HG03135 (cell line): Measurements from ENCODE around the gene CCDC106.

Experiments used
- ATAC-seq: cut with Tn5 transposase; IDR thresholded peaks from one replicate; pipeline ENCODE4 v1.9.1; 2021; ENCODE audit warnings: mild to moderate bottlenecking, moderate library complexity; ENCODE audit not compliant: unreplicated experiment

The CCDC106 gene

DNA sequence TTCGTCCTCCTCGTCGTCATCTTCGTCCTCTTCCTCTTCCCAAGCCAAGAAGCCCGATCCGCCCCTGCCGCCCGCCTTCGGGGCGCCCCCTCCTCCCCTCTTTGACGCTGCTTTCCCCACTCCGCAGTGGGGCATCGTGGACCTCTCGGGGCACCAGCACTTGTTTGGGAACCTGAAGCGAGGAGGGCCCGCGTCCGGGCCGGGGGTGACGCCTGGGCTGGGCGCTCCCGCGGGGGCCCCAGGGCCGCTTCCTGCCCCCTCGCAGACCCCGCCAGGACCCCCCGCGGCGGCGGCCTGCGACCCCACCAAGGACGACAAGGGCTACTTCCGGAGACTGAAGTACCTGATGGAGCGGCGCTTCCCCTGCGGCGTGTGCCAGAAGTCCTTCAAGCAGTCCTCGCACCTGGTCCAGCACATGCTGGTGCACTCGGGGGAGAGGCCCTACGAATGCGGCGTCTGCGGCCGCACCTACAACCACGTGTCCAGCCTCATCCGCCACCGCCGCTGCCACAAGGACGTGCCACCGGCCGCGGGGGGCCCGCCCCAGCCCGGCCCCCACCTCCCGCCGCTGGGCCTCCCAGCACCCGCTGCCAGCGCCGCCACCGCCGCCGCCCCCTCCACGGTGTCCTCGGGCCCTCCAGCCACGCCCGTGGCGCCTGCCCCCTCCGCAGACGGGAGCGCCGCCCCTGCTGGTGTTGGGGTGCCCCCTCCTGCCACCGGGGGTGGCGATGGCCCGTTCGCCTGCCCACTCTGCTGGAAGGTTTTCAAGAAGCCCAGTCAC is 33.9 kb upstream of the CCDC106 start:
- ATAC-seq: no peak

- no peak for ATAC-seq
Observed at GRCh38 chr19:55614711-55615542, 33.1 kb upstream of the CCDC106 start.

GRCh38 chr19:55615543-55616394 is 32.2 kb upstream of the CCDC106 start:
- no peak for ATAC-seq

- ATAC-seq: no peak
Observed at GRCh38 chr19:55616395-55616875, 31.6 kb upstream of the CCDC106 start.

DNA sequence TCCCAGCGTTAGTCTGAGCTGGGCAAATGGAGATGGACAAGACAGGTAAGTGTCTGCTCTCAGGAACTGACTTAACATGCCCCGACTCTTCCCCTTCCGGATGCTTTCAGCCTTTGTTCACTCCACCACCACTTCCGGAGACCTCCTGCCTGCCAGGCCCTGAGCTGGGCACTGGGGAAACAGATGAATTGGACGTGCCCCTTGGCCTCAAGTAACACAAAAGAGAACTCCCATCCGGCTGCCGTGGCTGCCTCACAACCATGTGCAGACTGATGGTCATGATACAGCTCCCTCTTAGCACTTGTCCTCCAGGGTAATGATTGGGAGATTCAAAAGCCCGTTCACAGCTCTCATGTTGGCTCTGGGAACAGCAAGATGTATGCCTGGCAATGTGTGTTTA is 30.6 kb upstream of the CCDC106 start:
- no peak for ATAC-seq

DNA sequence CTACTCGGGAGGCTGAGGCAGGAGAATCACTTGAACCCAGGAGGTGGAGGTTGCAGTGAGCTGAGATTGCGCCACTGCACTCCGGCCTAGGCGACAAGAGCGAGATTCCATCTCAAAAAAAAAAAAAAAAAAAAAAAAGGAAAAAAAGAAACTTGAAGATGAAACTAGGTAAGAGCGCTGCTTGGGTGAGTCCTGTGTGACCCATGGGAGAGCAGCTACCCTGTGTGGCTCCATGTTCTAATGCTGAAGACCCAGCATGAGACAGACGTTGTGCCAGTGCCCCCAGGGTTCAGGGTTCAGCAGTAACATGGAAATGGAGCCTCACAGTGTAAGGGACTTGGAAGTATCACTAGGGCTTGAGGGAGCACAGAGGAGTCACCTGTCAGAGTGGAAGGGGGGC is 29.6 kb upstream of the CCDC106 start:
- ATAC-seq: no peak

GRCh38 chr19:55619286-55619685 is 28.7 kb upstream of the CCDC106 start:
- no peak for ATAC-seq

- ATAC-seq: no peak
Observed at GRCh38 chr19:55620410-55621204, 27.4 kb upstream of the CCDC106 start.

GRCh38 chr19:55621205-55621672 is 26.8 kb upstream of the CCDC106 start:
- ATAC-seq: no peak

- no peak for ATAC-seq
Observed at GRCh38 chr19:55621673-55622231, 26.3 kb upstream of the CCDC106 start.

DNA sequence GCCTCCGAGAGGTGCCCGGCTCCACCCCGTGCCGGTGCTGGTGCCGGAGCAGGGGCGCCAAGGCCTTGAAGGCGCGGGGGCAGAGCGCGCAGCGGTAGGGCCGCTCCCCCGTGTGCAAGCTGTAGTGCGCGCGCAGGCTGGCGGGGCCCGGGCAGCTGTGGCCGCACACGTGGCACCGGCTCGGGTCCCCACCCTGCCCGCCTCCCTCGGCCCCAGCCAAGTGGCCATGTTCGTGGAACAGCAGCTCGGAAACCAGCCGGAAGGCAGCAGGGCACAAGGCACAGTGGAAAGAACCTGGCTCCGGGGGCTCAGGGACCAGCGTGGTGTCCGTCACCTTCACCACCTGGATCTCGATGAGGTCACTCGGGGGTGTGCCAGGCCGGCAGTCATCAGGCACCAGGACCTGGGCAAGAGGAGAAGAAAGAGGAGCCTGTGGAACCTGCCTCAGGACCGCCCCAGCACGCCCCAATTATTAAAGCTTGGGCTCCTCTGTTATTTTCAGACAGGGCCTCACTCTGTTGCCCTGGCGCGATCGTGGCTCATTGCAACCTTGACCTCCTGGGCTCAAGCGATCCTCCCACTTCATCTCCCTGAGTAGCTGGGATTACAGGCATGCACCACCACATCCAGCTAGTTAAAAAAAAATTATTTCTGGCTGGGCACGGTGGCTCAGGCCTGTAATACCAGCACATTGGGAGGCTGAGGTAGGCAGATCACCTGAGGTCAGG is 25.6 kb upstream of the CCDC106 start:
- ATAC-seq: no peak

- no peak for ATAC-seq
Observed at GRCh38 chr19:55623130-55623529, 24.9 kb upstream of the CCDC106 start.

- ATAC-seq: no peak
Observed at GRCh38 chr19:55623561-55623960, 24.5 kb upstream of the CCDC106 start.

GRCh38 chr19:55624109-55625003 is 23.7 kb upstream of the CCDC106 start, which contains the start of gene ZNF784:
ZNF784 (minus strand) TSS chr19:55624566; CDS start chr19:55624561, 5 bp downstream.
- no peak for ATAC-seq

GRCh38 chr19:55625004-55625326 is 23.0 kb upstream of the CCDC106 start:
- no peak for ATAC-seq

DNA sequence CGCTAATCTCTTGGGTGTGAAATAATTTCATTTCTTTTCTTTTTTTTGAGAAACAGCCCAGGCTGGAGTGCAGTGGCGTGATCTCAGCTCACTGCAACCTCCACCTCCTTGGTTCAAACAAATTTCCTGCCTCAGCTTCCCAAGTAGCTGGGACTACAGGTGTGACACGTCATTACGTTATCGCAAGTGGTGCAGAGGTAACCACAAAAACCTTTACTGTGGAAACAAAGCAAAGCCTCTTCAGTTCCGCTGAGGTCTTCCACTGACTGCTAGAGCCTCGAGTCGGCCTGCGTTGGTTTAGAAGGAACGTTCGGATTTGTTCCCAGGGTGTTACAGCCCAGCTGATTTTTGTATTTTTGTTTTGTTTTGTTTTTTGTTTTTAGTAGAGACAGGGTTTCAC is 21.7 kb upstream of the CCDC106 start:
- ATAC-seq: no peak

- ATAC-seq: no peak
Observed at GRCh38 chr19:55632463-55632834, 15.6 kb upstream of the CCDC106 start.

DNA sequence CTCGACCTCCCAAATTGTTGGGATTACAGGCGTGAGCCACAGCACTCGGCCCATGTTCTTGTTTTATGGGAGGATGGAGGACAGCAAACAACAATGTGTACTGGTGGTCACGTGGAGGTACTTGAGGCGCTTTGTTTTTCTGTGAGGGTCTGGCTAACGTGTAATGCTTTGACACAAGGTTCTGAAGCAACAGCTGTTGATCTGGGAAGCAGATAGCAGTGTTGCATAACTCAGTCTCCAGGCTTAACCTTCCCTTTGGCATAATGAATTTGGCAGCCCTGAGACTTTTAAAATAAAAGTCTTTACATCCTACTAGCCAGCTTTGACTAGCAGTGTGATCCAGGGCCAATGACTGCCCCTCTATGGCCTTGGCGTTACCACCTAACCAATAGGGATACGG is 14.2 kb upstream of the CCDC106 start:
- ATAC-seq: no peak
